GM12892 (cell line): ENCODE data around the gene ENDOD1.

Experiments
- POLR2A ChIP-seq: IDR thresholded peaks from 2 replicates; pipeline ENCODE4 v1.6.1; 2011; ENCODE audit warnings: low read depth, low read length, control low read depth
- POLR2AphosphoS5 ChIP-seq: IDR thresholded peaks from 2 replicates; pipeline ENCODE4 v1.6.1; 2011; ENCODE audit warnings: low read depth, low read length, control low read depth
- TAF1 ChIP-seq: IDR thresholded peaks from 2 replicates; pipeline ENCODE4 v1.6.1; 2011; ENCODE audit warnings: low read depth, mild to moderate bottlenecking, control low read depth, low read length, borderline replicate concordance

GRCh38 chr11:95102733-95103132, 13.1 kb downstream of the ENDOD1 start:
- no peak for TF ChIP-seq POLR2A
- no peak for TF ChIP-seq POLR2AphosphoS5
- TF ChIP-seq TAF1, result no peak
